H1 (cell line): Measurements from ENCODE around the gene BMP2. TPM values are rescaled to one million over a fixed set of nuclear protein-coding genes. Genes with fewer than 3 reads are reported as not detected.

Source experiments
- CTCF ChIA-PET: fragments of 300-600 bp; sonication (Branson Sonifier 250); formaldehyde crosslinking; loops from one replicate; lab custom pipeline; 2021; ENCODE audit not compliant: partially characterized antibody; lab: Charles Lee
- POLR2A ChIA-PET: fragments of 300-600 bp; sonication (Branson Sonifier 250); formaldehyde crosslinking; loops from one replicate; lab custom pipeline; 2021; ENCODE audit warnings: inconsistent platforms; ENCODE audit not compliant: partially characterized antibody; lab: Charles Lee
- DNase-seq, 2 experiments: peaks; one replicate each; pipeline versions ENCODE4 v3.0.0 to v3.0.0-alpha.2; 2010 to 2022; ENCODE audit warnings: low spot score in 2 of 2, low read depth in 1 of 2, mixed read lengths in 1 of 2
- FAIRE-seq: peaks from 2 replicates; lab custom pipeline; 2011; peaks lifted over from hg19 to GRCh38; lab: Jason Lieb, UNC
- H2AFZ ChIP-seq: 2 replicates; pipeline ENCODE4 v1.8.1; 2012; ENCODE audit warnings: low read length, inconsistent platforms
- H2AK5ac ChIP-seq: 2 replicates; pipeline ENCODE4 v1.6.1; 2013; ENCODE audit warnings: low read depth, low read length
- H2BK120ac ChIP-seq: replicated peaks from 2 replicates; pipeline ENCODE3; 2013; ENCODE audit warnings: low read depth, low read length, inconsistent platforms
- H2BK12ac ChIP-seq: 2 replicates; pipeline ENCODE4 v1.6.1; 2013; ENCODE audit warnings: low read depth, low read length
- H2BK15ac ChIP-seq: 2 replicates; pipeline ENCODE4 v1.6.1; 2013; ENCODE audit warnings: low read length
- H2BK20ac ChIP-seq: 2 replicates; pipeline ENCODE4 v1.6.1; 2013; ENCODE audit warnings: low read length
- H2BK5ac ChIP-seq: 2 replicates; pipeline ENCODE4 v1.6.1; 2013; ENCODE audit warnings: low read depth, low read length
- H3K14ac ChIP-seq: 2 replicates; pipeline ENCODE4 v1.6.1; 2013; ENCODE audit warnings: inconsistent platforms; ENCODE audit not compliant: insufficient read length
- H3K18ac ChIP-seq: 2 replicates; pipeline ENCODE4 v1.6.1; 2013; ENCODE audit warnings: low read length; ENCODE audit errors: extremely low read depth
- H3K23ac ChIP-seq: 2 replicates; pipeline ENCODE4 v1.6.1; 2013; ENCODE audit warnings: inconsistent platforms; ENCODE audit not compliant: insufficient read length
- H3K23me2 ChIP-seq: 2 replicates; pipeline ENCODE4 v1.6.1; 2013; ENCODE audit warnings: low read depth, low read length
- H3K27ac ChIP-seq: 2 replicates; pipeline ENCODE4 v1.6.1; 2011; ENCODE audit warnings: low read depth, low read length, inconsistent platforms
- H3K27me3 ChIP-seq, 4 experiments: replicated peaks in 1 of 4; 1 replicate in 1 of 4; 2 replicates in 3 of 4; pipeline versions ENCODE4 v1.6.1 to v1.8.1; 2011 to 2013; ENCODE audit warnings: low read length in 3 of 4, mild to moderate bottlenecking in 3 of 4, inconsistent platforms in 2 of 4, mixed read lengths in 2 of 4, moderate library complexity in 1 of 4; ENCODE audit not compliant: control insufficient read depth in 3 of 4, insufficient read depth in 3 of 4; ENCODE audit errors: extremely low read depth in 1 of 4
- H3K36me3 ChIP-seq, 4 experiments: 2 replicates each; pipeline versions ENCODE4 v1.6.1 to v1.8.1; 2011 to 2013; ENCODE audit warnings: mild to moderate bottlenecking in 4 of 4, low read length in 3 of 4, moderate library complexity in 2 of 4, control low read depth in 1 of 4, inconsistent platforms in 1 of 4; ENCODE audit not compliant: insufficient read depth in 4 of 4, control insufficient read depth in 2 of 4
- H3K4ac ChIP-seq: replicated peaks from 2 replicates; pipeline ENCODE3; 2013; ENCODE audit warnings: low read length, low read depth, mixed read lengths, inconsistent platforms; ENCODE audit not compliant: insufficient read length
- H3K4me1 ChIP-seq, 4 experiments: replicated peaks in 1 of 4; 1 replicate in 1 of 4; 2 replicates in 3 of 4; pipeline versions ENCODE4 v1.6.1 to v1.8.1; 2011 to 2013; ENCODE audit warnings: low read length in 3 of 4, inconsistent platforms in 2 of 4, mixed read lengths in 1 of 4; ENCODE audit not compliant: insufficient read depth in 4 of 4, control insufficient read depth in 3 of 4
- H3K4me2 ChIP-seq, 2 experiments: 2 replicates each; pipeline versions ENCODE4 v1.6.1 to v1.8.1; 2011 to 2013; ENCODE audit warnings: low read depth in 2 of 2, low read length in 2 of 2, control low read depth in 1 of 2, inconsistent platforms in 1 of 2, mild to moderate bottlenecking in 1 of 2; ENCODE audit not compliant: insufficient read depth in 1 of 2
- H3K4me3 ChIP-seq, 4 experiments: fragments of 200-600, 300-600 bp in 1 of 4; sonication (generic), shearing (Covaris generic), sonication (Bioruptor Twin) in 1 of 4; 2 replicates each; pipeline versions ENCODE4 v1.5.1 to v1.8.1; 2011 to 2016; ENCODE audit warnings: low read length in 4 of 4, low read depth in 3 of 4, control low read depth in 2 of 4, inconsistent platforms in 2 of 4, mild to moderate bottlenecking in 2 of 4, mixed read lengths in 1 of 4, moderate library complexity in 1 of 4; ENCODE audit not compliant: insufficient read depth in 2 of 4; ENCODE audit errors: extremely low read depth in 1 of 4
- H3K56ac ChIP-seq: replicated peaks from 2 replicates; pipeline ENCODE3; 2013; ENCODE audit warnings: low read depth, mild to moderate bottlenecking, mixed read lengths, low read length, inconsistent platforms; ENCODE audit not compliant: insufficient read length
- H3K79me1 ChIP-seq: 2 replicates; pipeline ENCODE4 v1.6.1; 2013; ENCODE audit warnings: low read depth, low read length, control low read depth
- H3K79me2 ChIP-seq, 2 experiments: 2 replicates each; pipeline versions ENCODE4 v1.6.1 to v1.8.1; 2012 to 2013; ENCODE audit warnings: low read length in 2 of 2, mild to moderate bottlenecking in 2 of 2, inconsistent platforms in 1 of 2; ENCODE audit not compliant: insufficient read depth in 2 of 2, control insufficient read depth in 1 of 2
- H3K9ac ChIP-seq, 4 experiments: replicated peaks in 1 of 4; 1 replicate in 1 of 4; 2 replicates in 3 of 4; pipeline versions ENCODE4 v1.6.1 to v1.8.1; 2011 to 2013; ENCODE audit warnings: low read depth in 3 of 4, low read length in 3 of 4, control low read depth in 2 of 4, mild to moderate bottlenecking in 2 of 4, moderate library complexity in 2 of 4, inconsistent platforms in 1 of 4; ENCODE audit errors: extremely low read depth in 1 of 4
- H3K9me3 ChIP-seq, 2 experiments: 2 replicates each; pipeline versions ENCODE4 v1.6.1 to v1.8.1; 2012 to 2013; ENCODE audit warnings: mild to moderate bottlenecking in 2 of 2, moderate library complexity in 2 of 2, control low read depth in 1 of 2, inconsistent platforms in 1 of 2, low read depth in 1 of 2, low read length in 1 of 2, mixed read lengths in 1 of 2; ENCODE audit not compliant: insufficient read depth in 2 of 2
- H4K20me1 ChIP-seq, 2 experiments: replicated peaks in 1 of 2; 2 replicates each; pipeline versions ENCODE3 to v1.8.1; 2011 to 2013; ENCODE audit warnings: inconsistent platforms in 2 of 2, low read length in 2 of 2, mild to moderate bottlenecking in 1 of 2; ENCODE audit not compliant: insufficient read depth in 2 of 2, control insufficient read depth in 1 of 2
- H4K5ac ChIP-seq: 2 replicates; pipeline ENCODE4 v1.6.1; 2013; ENCODE audit warnings: low read length, low read depth, mixed read lengths, inconsistent platforms; ENCODE audit not compliant: insufficient read length
- H4K8ac ChIP-seq: 2 replicates; pipeline ENCODE4 v1.8.0; 2013; ENCODE audit warnings: mild to moderate bottlenecking, moderate library complexity, low read length, inconsistent platforms; ENCODE audit not compliant: insufficient read depth; ENCODE audit errors: extremely low read depth
- H4K91ac ChIP-seq: replicated peaks from 2 replicates; pipeline ENCODE3; 2013; ENCODE audit warnings: low read length, mixed read lengths, inconsistent platforms; ENCODE audit not compliant: insufficient read length
- CHD2 ChIP-seq: IDR thresholded peaks from 2 replicates; pipeline ENCODE4 v1.6.1; 2012; ENCODE audit warnings: low read length, improper control_type of control experiment
- E2F6 ChIP-seq: IDR thresholded peaks from 2 replicates; pipeline ENCODE4 v1.6.1; 2012; ENCODE audit warnings: inconsistent platforms
- GABPA ChIP-seq: IDR thresholded peaks from 2 replicates; pipeline ENCODE4 v1.6.1; 2011; ENCODE audit warnings: mild to moderate bottlenecking, low read length, moderate library complexity, borderline replicate concordance; ENCODE audit not compliant: insufficient read depth
- JUN ChIP-seq: IDR thresholded peaks from 2 replicates; pipeline ENCODE4 v1.6.1; 2011; ENCODE audit warnings: low read depth, mild to moderate bottlenecking, improper control_type of control experiment, low read length
- KDM5A ChIP-seq: fragments of 200-600 bp; IDR thresholded peaks from 2 replicates; pipeline ENCODE4 v1.7.1; 2012; ENCODE audit warnings: mild to moderate bottlenecking, low read length, inconsistent platforms, mixed read lengths
- MAX ChIP-seq: IDR thresholded peaks from 2 replicates; pipeline ENCODE4 v1.6.1; 2012; ENCODE audit warnings: inconsistent platforms
- NRF1 ChIP-seq: IDR thresholded peaks from 2 replicates; pipeline ENCODE4 v1.6.1; 2011; ENCODE audit warnings: mild to moderate bottlenecking, low read depth, low read length, improper control_type of control experiment
- RNF2 ChIP-seq: fragments of 200-900, 300-1000 bp; sonication (generic); IDR thresholded peaks from 2 replicates; pipeline ENCODE4 v1.7.1; 2016; ENCODE audit warnings: borderline replicate concordance, low read depth, mild to moderate bottlenecking, antibody characterized with exemption, low read length; ENCODE audit not compliant: poor library complexity, severe bottlenecking; ENCODE audit errors: missing control alignments
- SIN3A ChIP-seq, 2 experiments: IDR thresholded peaks in 1 of 2; conservative IDR thresholded peaks in 1 of 2; 2 replicates each; pipeline ENCODE4 v1.6.1; 2011 to 2012; ENCODE audit warnings: low read length in 2 of 2, improper control_type of control experiment in 1 of 2, low read depth in 1 of 2, mild to moderate bottlenecking in 1 of 2
- SIX5 ChIP-seq: IDR thresholded peaks from 2 replicates; pipeline ENCODE4 v1.6.1; 2011; ENCODE audit warnings: mild to moderate bottlenecking, low read depth, low read length
- TAF7 ChIP-seq: optimal IDR thresholded peaks from 2 replicates; pipeline ENCODE3; 2011; ENCODE audit warnings: low read depth, mild to moderate bottlenecking, inconsistent platforms, low read length, moderate library complexity, borderline replicate concordance
- TBP ChIP-seq: IDR thresholded peaks from 2 replicates; pipeline ENCODE4 v1.6.1; 2011; ENCODE audit warnings: low read depth, low read length, improper control_type of control experiment
- WGBS, 2 experiments: shearing (Covaris generic) in 1 of 2; methylation state at CpG; one replicate each; pipeline versions ENCODE4 v1.1.6 to v1.1.7; 2013 to 2015; ENCODE audit warnings: low lambda C conversion rate in 2 of 2, mixed read lengths in 2 of 2, inconsistent platforms in 1 of 2, low coverage in 1 of 2, missing lambda C conversion rate in 1 of 2; ENCODE audit not compliant: insufficient replicate concordance in 2 of 2, insufficient coverage in 1 of 2, insufficient read length in 1 of 2; ENCODE audit errors: extremely low coverage in 1 of 2, missing lambda C conversion rate in 1 of 2; 5-methylcytosine and 5-hydroxymethylcytosine counted together
- polyA plus RNA-seq, 7 experiments: library from polyadenylated mRNA; depleted of rRNA in 3 of 7; stranded (reverse) in 5 of 7; unstranded in 2 of 7; fragments of >200 nt in 5 of 7; fragments of 200-250 nt in 2 of 7; gene quantifications; 1 replicate in 5 of 7; 2 replicates in 1 of 7; 4 replicates in 1 of 7; pipeline versions ENCODE4 v1.2.1 to v1.2.3, GENCODE V29; 2011 to 2013; ENCODE audit warnings: missing spikeins in 2 of 7, mixed read lengths in 2 of 7
- total RNA-seq: library from RNA; stranded (reverse); fragmentation: NEBNext Ultra II Directional; extraction: Animal tissue kit (Norgen Biotek cat#: 25700); gene quantifications from 2 replicates; pipeline ENCODE4 v1.2.1, GENCODE V29; 2021

The BMP2 gene
- total and polyA plus RNA-seq, 2 of the 8 experiments (the other 6 are each of a cell fraction or from before 2014, with no cell fraction given), result 1.8 to 3.6 TPM

- no peak overlapping the region for H3K4me3 ChIP-seq
- POLR2A ChIA-PET, result no interaction called here
These were observed 40.7 kb upstream of the BMP2 start for GRCh38 chr20:6726761-6727160.

More at GRCh38 chr20:6726761-6727160, 40.7 kb upstream of the BMP2 start:
- WGBS, 2 experiments, result 100% methylated on average over 1 of the region's 1 CpG; no CpG with 5 or more reads in 1 of the 2 experiments
- H2BK20ac ChIP-seq, result no peak overlapping the region
- no peak overlapping the region for H2BK15ac ChIP-seq
- no peak overlapping the region for H2BK120ac ChIP-seq
- H2AK5ac ChIP-seq, result no peak overlapping the region
- DNase-seq (no peak), FAIRE-seq (no peak)
- H3K4me2 ChIP-seq, result no peak overlapping the region
- H3K79me1 ChIP-seq, result no peaks in the 10 kb centered on the region
- no peak overlapping the region for H3K9ac ChIP-seq
- no peaks in the 10 kb centered on the region for H3K23me2 ChIP-seq
- H4K5ac ChIP-seq, result no peak overlapping the region
- H4K8ac ChIP-seq, result no peak overlapping the region
- H4K20me1 ChIP-seq, result no peaks in the 10 kb centered on the region
- H3K14ac ChIP-seq, result no peak overlapping the region
- H2BK5ac ChIP-seq, result no peak overlapping the region
- no peak overlapping the region for H3K56ac ChIP-seq
- no peak overlapping the region for H4K91ac ChIP-seq
- no peak overlapping the region for H3K23ac ChIP-seq
- no peaks in the 10 kb centered on the region for H3K4me1 ChIP-seq
- TF ChIP-seq SIX5 (no peak), GABPA (no peak), SIN3A (conservative IDR thresholded peaks at IDR 0.05 in 1 of 2, IDR thresholded peaks at IDR 0.05 in 1 of 2; ENCODE audit: low read depth in 1 of 2, low read length in 2 of 2) (no peak), E2F6 (no peak), TBP (no peak), NRF1 (no peak), MAX (no peak), RNF2 (no peak), JUN (no peak), CHD2 (no peak), KDM5A (no peak), TAF7 (no peak)
- H3K27me3 ChIP-seq, result no peaks in the 10 kb centered on the region
- no peaks in the 10 kb centered on the region for H3K9me3 ChIP-seq
- no peak overlapping the region for H3K4ac ChIP-seq
- no peaks in the 10 kb centered on the region for H3K36me3 ChIP-seq
- CTCF ChIA-PET, result interaction anchor here (1.0 to 1.4 kb wide), 3 partner anchors 8 to 90 kb away, joined by 3 to 4 read pairs (median 3); no protein-coding TSS in a partner anchor
- no peak overlapping the region for H3K18ac ChIP-seq
- no peak overlapping the region for H2BK12ac ChIP-seq
- no peaks in the 10 kb centered on the region for H3K79me2 ChIP-seq
- no peak overlapping the region for H3K27ac ChIP-seq
- H2AFZ ChIP-seq, result no peak overlapping the region
